RWPE2 (cell line): ENCODE results near the gene CAMK2B.

ENCODE experiments used
- ATAC-seq: fragments of 200-7000 bp; cut with Tn5 transposase; 3 replicates; pipeline ENCODE4 v1.9.1; 2021; ENCODE audit warnings: low read depth
- DNase-seq: peaks from one replicate; pipeline ENCODE4 v3.0.0-alpha.2; 2020; ENCODE audit warnings: low spot score
- H3K27ac ChIP-seq: fragments of 450-650 bp; 2 replicates; pipeline ENCODE4 v1.5.1; 2017; ENCODE audit warnings: mild to moderate bottlenecking; ENCODE audit not compliant: poor library complexity, severe bottlenecking
- H3K27me3 ChIP-seq: fragments of 250-450 bp; sonication (Bioruptor Pico); 2 replicates; pipeline ENCODE4 v1.5.1; 2021; ENCODE audit warnings: mild to moderate bottlenecking, moderate library complexity; ENCODE audit not compliant: insufficient read depth, poor library complexity, severe bottlenecking
- H3K36me3 ChIP-seq: fragments of 250-450 bp; sonication (Bioruptor Pico); 2 replicates; pipeline ENCODE4 v1.5.1; 2020; ENCODE audit warnings: low read depth, mild to moderate bottlenecking, moderate library complexity
- H3K4me1 ChIP-seq: fragments of 250-450 bp; sonication (Bioruptor Pico); 2 replicates; pipeline ENCODE4 v1.5.1; 2021; ENCODE audit warnings: mild to moderate bottlenecking, moderate library complexity; ENCODE audit not compliant: insufficient read depth, poor library complexity, severe bottlenecking
- H3K4me3 ChIP-seq: fragments of 250-450 bp; sonication (Bioruptor Pico); 2 replicates; pipeline ENCODE4 v1.5.1; 2021; ENCODE audit warnings: mild to moderate bottlenecking, moderate library complexity; ENCODE audit not compliant: severe bottlenecking
- H3K9me3 ChIP-seq: fragments of 250-450 bp; sonication (Bioruptor Pico); 2 replicates; pipeline ENCODE4 v1.5.1; 2021; ENCODE audit warnings: mild to moderate bottlenecking, moderate library complexity; ENCODE audit not compliant: severe bottlenecking
- TF ChIP-seq, protein P1 (sequence below): fragments of 450-650 bp; IDR thresholded peaks from one replicate; pipeline ENCODE4 v1.5.1; 2017; ENCODE audit warnings: mild to moderate bottlenecking, moderate library complexity; ENCODE audit not compliant: poor library complexity, severe bottlenecking

Gene CAMK2B

DNA sequence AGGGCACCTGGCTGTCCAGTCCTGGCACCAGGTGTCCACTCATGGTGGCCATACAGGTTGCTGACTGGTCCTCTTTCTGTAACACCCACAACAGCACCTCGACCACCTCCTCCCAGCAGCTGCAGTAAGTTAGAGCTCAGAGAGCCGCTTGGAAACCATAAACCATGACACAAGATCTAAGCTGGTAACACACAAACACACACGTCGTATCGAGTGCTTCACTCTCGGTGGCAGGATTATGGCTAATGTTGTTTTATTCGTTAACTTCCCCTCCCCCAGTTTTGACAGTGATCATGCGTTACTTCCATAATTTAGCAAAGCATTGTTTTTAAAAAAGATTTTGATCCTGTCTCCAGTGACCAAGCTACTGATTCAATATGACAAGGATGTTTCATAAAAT is 59.7 kb downstream of the CAMK2B start:
- H3K4me3 ChIP-seq = no peak overlapping the region
- ATAC-seq = no peak
- peaks cover 28% of the 10 kb centered on the region for H3K4me1 ChIP-seq
- DNase-seq = no peak
- no peaks in the 10 kb centered on the region for H3K36me3 ChIP-seq
- no peaks in the 10 kb centered on the region for H3K27me3 ChIP-seq
- H3K27ac ChIP-seq = no peak overlapping the region
- TF ChIP-seq, protein P1, sequence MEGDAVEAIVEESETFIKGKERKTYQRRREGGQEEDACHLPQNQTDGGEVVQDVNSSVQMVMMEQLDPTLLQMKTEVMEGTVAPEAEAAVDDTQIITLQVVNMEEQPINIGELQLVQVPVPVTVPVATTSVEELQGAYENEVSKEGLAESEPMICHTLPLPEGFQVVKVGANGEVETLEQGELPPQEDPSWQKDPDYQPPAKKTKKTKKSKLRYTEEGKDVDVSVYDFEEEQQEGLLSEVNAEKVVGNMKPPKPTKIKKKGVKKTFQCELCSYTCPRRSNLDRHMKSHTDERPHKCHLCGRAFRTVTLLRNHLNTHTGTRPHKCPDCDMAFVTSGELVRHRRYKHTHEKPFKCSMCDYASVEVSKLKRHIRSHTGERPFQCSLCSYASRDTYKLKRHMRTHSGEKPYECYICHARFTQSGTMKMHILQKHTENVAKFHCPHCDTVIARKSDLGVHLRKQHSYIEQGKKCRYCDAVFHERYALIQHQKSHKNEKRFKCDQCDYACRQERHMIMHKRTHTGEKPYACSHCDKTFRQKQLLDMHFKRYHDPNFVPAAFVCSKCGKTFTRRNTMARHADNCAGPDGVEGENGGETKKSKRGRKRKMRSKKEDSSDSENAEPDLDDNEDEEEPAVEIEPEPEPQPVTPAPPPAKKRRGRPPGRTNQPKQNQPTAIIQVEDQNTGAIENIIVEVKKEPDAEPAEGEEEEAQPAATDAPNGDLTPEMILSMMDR = no peak
- H3K9me3 ChIP-seq = no peaks in the 10 kb centered on the region

DNA sequence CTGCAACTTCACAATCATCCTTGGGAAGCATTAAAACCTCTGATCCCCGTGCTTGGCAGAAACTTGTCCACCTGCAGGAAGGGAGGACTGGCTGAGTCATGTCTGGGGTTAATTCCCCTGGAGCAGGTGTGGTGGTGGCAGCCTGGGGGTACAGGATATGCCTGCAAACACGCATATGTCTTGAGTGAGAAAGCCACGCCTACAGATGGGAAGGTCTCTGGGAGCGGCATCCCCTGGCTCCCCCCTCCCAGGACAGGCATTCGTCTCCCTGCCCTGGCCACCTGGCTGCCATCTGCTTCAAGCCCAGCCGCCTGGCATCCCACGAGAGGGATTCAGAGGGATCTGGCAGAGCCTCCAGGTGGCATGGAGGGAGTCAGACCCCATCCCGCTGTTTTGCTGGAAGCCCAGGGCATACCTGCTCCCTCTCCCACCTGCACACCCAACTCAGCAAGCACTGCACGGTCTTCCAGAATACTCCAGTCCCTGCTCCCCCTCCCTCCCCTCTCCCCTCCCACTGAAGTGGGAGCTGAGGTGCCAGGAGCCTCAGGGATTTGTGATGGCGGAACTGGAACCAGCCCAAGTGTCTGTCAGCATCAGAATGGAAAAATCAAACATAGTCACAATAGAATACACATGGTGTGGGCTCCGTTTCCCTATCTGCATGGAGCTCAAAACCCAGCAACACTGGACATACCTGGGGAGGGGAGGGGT is 61.0 kb downstream of the CAMK2B start:
- peak; percentile 96 for DNase-seq
- peak overlapping the region; percentile 38 for H3K27ac ChIP-seq

DNA sequence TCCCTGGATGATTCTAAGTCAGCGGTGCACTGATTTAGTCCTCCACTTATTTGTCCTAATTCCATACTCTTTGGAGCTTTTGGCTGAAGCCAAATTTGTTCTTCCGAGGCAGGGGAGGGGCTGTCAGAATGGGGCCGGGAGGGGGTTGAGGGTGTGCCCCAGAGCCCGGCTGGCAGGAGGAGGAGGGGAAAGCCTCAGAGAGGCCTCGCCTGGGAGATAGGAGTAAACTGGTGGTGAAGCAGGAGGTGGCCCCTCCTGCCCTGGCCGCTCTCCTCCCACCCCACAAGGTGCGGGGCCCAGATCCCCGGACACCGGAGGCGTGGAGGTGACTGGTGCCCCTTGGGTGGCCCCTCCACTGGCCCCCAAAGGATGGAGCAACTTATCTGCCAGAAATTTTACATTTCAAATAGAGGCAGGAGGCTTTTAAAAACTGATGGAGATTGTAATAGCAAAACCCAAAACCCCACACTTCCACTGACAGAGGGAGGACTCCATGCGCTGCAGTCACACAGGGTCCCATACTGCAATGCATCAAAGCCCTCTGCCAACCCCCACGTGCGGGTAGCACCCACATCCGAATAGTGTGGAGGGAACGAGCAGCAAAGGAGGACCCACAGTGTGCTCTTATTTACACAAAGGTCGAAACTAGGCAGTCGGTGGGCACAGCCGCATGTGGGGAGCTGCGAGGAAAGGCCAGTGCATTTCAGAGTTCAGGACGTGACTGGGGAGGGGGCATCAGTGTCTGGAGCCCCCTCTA is 61.9 kb downstream of the CAMK2B start:
- H3K27me3 ChIP-seq = no peaks in the 10 kb centered on the region
- DNase-seq (no peak), ATAC-seq (no peak)
- H3K4me1 ChIP-seq = peaks cover 43% of the 10 kb centered on the region
- no peak overlapping the region for H3K4me3 ChIP-seq
- TF ChIP-seq, protein P1 = no peak
- no peaks in the 10 kb centered on the region for H3K9me3 ChIP-seq
- H3K36me3 ChIP-seq = no peaks in the 10 kb centered on the region
- peak overlapping the region; percentile 38 for H3K27ac ChIP-seq

More for the DNA sequence above, 61.0 kb downstream of the CAMK2B start:
- peaks cover 34% of the 10 kb centered on the region for H3K4me1 ChIP-seq
- no peak overlapping the region for H3K4me3 ChIP-seq
- H3K36me3 ChIP-seq = no peaks in the 10 kb centered on the region
- TF ChIP-seq, protein P1 = no peak
- peak; percentile 89 for ATAC-seq
- H3K9me3 ChIP-seq = no peaks in the 10 kb centered on the region
- H3K27me3 ChIP-seq = no peaks in the 10 kb centered on the region

DNA sequence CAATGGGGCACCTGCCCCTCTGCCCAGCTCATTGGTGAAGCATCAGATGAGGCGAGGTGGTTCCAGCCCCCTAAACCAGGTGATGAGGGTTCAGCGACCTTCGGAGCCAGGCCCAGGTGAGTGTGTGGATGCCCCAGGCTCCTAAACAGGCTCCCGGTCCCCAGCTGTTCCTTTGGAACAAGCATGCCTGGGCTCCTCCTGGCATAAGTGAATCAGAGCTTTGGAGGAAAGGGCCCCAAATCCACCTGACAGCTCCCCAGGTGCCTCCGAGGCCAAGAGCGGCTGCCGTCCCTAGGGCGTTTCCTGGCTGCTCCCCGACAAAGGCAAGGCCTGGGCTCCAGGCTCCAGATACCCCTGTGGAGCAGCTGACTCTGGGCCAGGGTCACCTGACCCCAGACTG is 63.4 kb downstream of the CAMK2B start:
- Histone ChIP-seq H3K36me3 (no peaks in the 10 kb centered on the region), H3K4me3 (no peak overlapping the region), H3K27ac (no peak overlapping the region), H3K9me3 (no peaks in the 10 kb centered on the region), H3K27me3 (no peaks in the 10 kb centered on the region), H3K4me1 (peaks cover 54% of the 10 kb centered on the region)
- ATAC-seq (no peak), DNase-seq (no peak)
- TF ChIP-seq, protein P1 = no peak

DNA sequence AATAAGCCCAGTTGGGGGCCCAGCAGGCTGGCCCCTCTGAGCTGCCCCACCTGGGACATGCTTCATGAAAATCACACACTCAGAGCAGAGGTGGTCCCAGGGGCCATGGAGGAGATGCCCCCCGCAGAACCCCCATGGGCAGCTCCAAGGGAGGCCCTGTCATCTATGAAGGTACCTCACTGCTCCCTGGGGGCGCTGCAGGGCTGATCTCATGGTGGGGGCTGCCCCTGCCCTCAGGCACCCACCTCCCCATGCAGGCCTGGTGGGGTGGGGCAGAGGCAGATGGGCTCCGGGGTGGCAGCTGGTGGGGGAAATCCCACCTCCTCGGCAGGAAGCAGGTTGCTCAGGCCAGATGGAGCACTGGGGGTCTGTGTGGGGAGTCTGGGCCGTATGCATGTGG is 64.2 kb downstream of the CAMK2B start:
- Histone ChIP-seq H3K9me3 (no peaks in the 10 kb centered on the region), H3K27me3 (no peaks in the 10 kb centered on the region), H3K4me3 (no peak overlapping the region), H3K36me3 (no peaks in the 10 kb centered on the region), H3K27ac (no peak overlapping the region), H3K4me1 (peaks cover 54% of the 10 kb centered on the region)
- no peak for ATAC-seq
- DNase-seq = no peak
- TF ChIP-seq, protein P1 = no peak
